ENCODE results near the gene ROBO1. TPM values are rescaled to one million over a fixed set of nuclear protein-coding genes. Genes with fewer than 3 reads are reported as not detected.

Gene ROBO1
- total RNA-seq, 1 donor from 2014 or later = 169 TPM

GRCh38 chr3:79154865-79155264, 612.9 kb downstream of the ROBO1 start:
- TF ChIP-seq EZH2phosphoT487 (IDR thresholded peaks at IDR 0.05) (no peak), CTCF (IDR thresholded peaks at IDR 0.05) (no peak), EZH2 (IDR thresholded peaks at IDR 0.05) (no peak)
- peak; percentile 67 for DNase-seq (ENCODE audit: low spot score)
- Histone ChIP-seq H3K9me3 (ENCODE audit: low read depth) (no peaks in the 10 kb centered on the region), H3K4me3 (no peak overlapping the region), H3K9ac (no peak overlapping the region), H3K27me3 (no peaks in the 10 kb centered on the region), H3K4me1 (peaks cover 22% of the 10 kb centered on the region), H3F3A (ENCODE audit: low read depth) (no peaks in the 10 kb centered on the region), H3K4me2 (peak overlapping the region; percentile 28), H3K27ac (no peak overlapping the region), H3K36me3 (no peaks in the 10 kb centered on the region), H3K79me2 (ENCODE audit: low read depth) (no peaks in the 10 kb centered on the region), H2AFZ (replicated peaks) (no peak overlapping the region), H4K20me1 (ENCODE audit: low read depth) (no peaks in the 10 kb centered on the region)
- Mint-ChIP-seq H3K4me1 (peaks cover 21% of the 10 kb centered on the region), H3K4me3 (no peak overlapping the region), H3K36me3 (no peaks in the 10 kb centered on the region), H3K9me3 (peaks cover 5% of the 10 kb centered on the region), H3K27me3 (ENCODE audit: insufficient read depth, low read depth) (peaks cover 3% of the 10 kb centered on the region), H3K27ac (peak overlapping the region; percentile 67)

GRCh38 chr3:79148786-79149185, 619.0 kb downstream of the ROBO1 start:
- Histone ChIP-seq H3K27ac (no peak overlapping the region), H3K4me2 (no peak overlapping the region), H3K4me1 (no peaks in the 10 kb centered on the region), H3K4me3 (no peak overlapping the region), H4K20me1 (ENCODE audit: low read depth) (no peaks in the 10 kb centered on the region), H3K79me2 (ENCODE audit: low read depth) (no peaks in the 10 kb centered on the region), H2AFZ (replicated peaks) (no peak overlapping the region), H3K9me3 (ENCODE audit: low read depth) (no peaks in the 10 kb centered on the region), H3K36me3 (no peaks in the 10 kb centered on the region), H3K27me3 (no peaks in the 10 kb centered on the region), H3K9ac (no peak overlapping the region), H3F3A (ENCODE audit: low read depth) (no peaks in the 10 kb centered on the region)
- no peaks in the 10 kb centered on the region for H3K36me3 Mint-ChIP-seq
- H3K9me3 Mint-ChIP-seq = peaks cover 5% of the 10 kb centered on the region
- no peak overlapping the region for H3K4me3 Mint-ChIP-seq
- TF ChIP-seq EZH2 (IDR thresholded peaks at IDR 0.05) (no peak), CTCF (IDR thresholded peaks at IDR 0.05) (no peak), EZH2phosphoT487 (IDR thresholded peaks at IDR 0.05) (no peak)
- DNase-seq (ENCODE audit: low spot score) = no peak
- H3K27me3 Mint-ChIP-seq (ENCODE audit: insufficient read depth, low read depth) = peaks cover 5% of the 10 kb centered on the region
- no peak overlapping the region for H3K27ac Mint-ChIP-seq
- peaks cover under 1% of the 10 kb centered on the region for H3K4me1 Mint-ChIP-seq

GRCh38 chr3:79146024-79146423, 621.8 kb downstream of the ROBO1 start:
- TF ChIP-seq EZH2 (IDR thresholded peaks at IDR 0.05) (no peak), EZH2phosphoT487 (IDR thresholded peaks at IDR 0.05) (no peak), CTCF (IDR thresholded peaks at IDR 0.05) (no peak)
- H3K36me3 ChIP-seq = no peaks in the 10 kb centered on the region
- Mint-ChIP-seq H3K27ac (no peak overlapping the region), H3K4me1 (peaks cover 14% of the 10 kb centered on the region), H3K4me3 (no peak overlapping the region), H3K27me3 (ENCODE audit: insufficient read depth, low read depth) (peaks cover 6% of the 10 kb centered on the region), H3K36me3 (no peaks in the 10 kb centered on the region), H3K9me3 (peaks cover 4% of the 10 kb centered on the region)
- H3K4me2 ChIP-seq = no peak overlapping the region
- DNase-seq (ENCODE audit: low spot score) = no peak
- no peaks in the 10 kb centered on the region for H3K27me3 ChIP-seq
- H3K79me2 ChIP-seq (ENCODE audit: low read depth) = no peaks in the 10 kb centered on the region
- no peak overlapping the region for H2AFZ ChIP-seq (replicated peaks)
- H3K9me3 ChIP-seq (ENCODE audit: low read depth) = no peaks in the 10 kb centered on the region
- no peaks in the 10 kb centered on the region for H4K20me1 ChIP-seq (ENCODE audit: low read depth)
- H3F3A ChIP-seq (ENCODE audit: low read depth) = no peaks in the 10 kb centered on the region
- no peak overlapping the region for H3K9ac ChIP-seq
- H3K4me1 ChIP-seq = peaks cover 7% of the 10 kb centered on the region
- no peak overlapping the region for H3K27ac ChIP-seq
- H3K4me3 ChIP-seq = no peak overlapping the region
